Right lobe of liver (tissue), 4 donors: ENCODE results near the gene PARVG.

ENCODE experiments used
- POLR2A ChIP-seq: fragments of 450-650 bp; IDR thresholded peaks from one replicate; pipeline ENCODE4 v1.6.1; 2017; ENCODE audit warnings: antibody characterized with exemption, mild to moderate bottlenecking
- TF ChIP-seq, protein P1 (sequence below), 4 donors: fragments of 200-600 bp in 3 of 4; fragments of 450-650 bp in 1 of 4; IDR thresholded peaks; one replicate each; pipeline versions ENCODE4 v1.5.1 to v1.8.0; 2016 to 2022; ENCODE audit warnings: antibody characterized with exemption in 4 of 4, mild to moderate bottlenecking in 2 of 4
- donor health status: DM: no; HTN: no; CAD: no.
- donor health status: DM: no; HTN: no; CAD: no.
- donor health status: DM: no; HTN: yes; CAD: no.

DNA sequence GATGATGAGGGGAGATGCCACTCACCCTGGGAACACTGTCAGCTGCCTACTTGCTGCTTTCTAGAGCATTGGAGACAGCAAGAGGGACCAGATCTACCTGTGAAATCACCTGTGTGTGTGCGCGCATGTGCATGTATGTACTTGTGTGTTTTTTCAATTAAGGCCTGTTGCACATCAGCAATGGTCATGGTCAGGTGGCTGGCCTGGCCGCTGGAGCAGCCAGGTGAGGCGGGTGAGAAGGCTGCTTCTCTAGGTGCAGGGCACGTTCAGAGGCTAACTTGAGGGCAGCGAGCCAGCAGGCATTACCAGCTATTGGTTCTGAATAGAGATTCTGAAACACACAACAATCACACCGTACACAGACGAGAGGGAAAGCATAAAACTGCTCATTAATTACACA, 65.1 kb downstream of the PARVG start:
- TF ChIP-seq, protein P1, sequence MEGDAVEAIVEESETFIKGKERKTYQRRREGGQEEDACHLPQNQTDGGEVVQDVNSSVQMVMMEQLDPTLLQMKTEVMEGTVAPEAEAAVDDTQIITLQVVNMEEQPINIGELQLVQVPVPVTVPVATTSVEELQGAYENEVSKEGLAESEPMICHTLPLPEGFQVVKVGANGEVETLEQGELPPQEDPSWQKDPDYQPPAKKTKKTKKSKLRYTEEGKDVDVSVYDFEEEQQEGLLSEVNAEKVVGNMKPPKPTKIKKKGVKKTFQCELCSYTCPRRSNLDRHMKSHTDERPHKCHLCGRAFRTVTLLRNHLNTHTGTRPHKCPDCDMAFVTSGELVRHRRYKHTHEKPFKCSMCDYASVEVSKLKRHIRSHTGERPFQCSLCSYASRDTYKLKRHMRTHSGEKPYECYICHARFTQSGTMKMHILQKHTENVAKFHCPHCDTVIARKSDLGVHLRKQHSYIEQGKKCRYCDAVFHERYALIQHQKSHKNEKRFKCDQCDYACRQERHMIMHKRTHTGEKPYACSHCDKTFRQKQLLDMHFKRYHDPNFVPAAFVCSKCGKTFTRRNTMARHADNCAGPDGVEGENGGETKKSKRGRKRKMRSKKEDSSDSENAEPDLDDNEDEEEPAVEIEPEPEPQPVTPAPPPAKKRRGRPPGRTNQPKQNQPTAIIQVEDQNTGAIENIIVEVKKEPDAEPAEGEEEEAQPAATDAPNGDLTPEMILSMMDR (IDR thresholded peaks at IDR 0.05), result no peak
- no peak for TF ChIP-seq POLR2A
